ENCODE data around the gene CBY1.

The CBY1 gene

DNA sequence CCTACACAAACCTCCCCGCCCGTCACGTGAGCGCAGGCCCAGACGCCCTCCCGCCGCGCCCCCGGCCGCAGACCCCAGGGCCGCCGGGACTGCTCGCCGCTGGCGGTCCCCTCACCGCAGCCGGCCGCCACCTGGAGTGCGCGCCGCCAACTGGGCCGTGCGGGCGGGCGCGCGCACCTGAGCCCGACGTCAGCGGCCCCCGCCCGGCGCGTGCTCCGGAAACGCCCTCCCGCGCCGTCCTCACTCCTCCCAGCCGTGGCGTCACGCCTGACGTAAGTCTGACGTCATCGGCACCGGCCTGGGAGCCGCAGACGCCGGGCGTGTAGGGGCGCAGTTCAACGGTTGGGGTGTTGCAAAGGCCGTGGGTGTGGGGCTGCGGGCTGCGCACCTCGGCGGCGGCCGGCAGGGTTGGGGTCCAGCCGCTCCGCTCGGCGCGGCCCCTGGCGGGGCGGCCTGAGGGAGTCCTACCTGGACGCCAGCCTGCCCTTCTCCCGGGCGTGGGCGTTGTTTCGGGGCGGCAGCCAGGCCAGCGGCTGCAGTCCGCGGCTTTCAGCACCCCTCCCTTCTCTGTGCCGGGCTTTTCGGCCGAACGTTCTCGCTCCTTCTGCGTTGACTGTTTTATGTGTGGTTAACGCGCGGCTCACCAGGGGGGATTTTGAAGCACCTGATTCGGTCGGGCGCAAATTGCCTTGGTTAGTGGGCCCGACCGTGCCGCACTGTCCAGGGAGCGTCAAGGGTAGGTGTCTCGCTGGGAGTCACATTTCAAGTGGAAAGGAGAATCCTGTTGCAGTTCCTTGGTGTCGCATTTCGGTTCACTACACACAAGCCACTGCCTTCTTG, 44.6 kb downstream of the CBY1 start, which contains the start of gene JOSD1:
Gene JOSD1 (minus strand): TSS at position 155 of the 840 bp plus-strand sequence. CDS start 956 bp downstream, outside the sequence.
- peak; percentile 92 for DNase-seq (ENCODE audit: low spot score)

GRCh38 chr22:38704654-38705234, 48.3 kb downstream of the CBY1 start:
- DNase-seq (ENCODE audit: low spot score) = no peak

DNA sequence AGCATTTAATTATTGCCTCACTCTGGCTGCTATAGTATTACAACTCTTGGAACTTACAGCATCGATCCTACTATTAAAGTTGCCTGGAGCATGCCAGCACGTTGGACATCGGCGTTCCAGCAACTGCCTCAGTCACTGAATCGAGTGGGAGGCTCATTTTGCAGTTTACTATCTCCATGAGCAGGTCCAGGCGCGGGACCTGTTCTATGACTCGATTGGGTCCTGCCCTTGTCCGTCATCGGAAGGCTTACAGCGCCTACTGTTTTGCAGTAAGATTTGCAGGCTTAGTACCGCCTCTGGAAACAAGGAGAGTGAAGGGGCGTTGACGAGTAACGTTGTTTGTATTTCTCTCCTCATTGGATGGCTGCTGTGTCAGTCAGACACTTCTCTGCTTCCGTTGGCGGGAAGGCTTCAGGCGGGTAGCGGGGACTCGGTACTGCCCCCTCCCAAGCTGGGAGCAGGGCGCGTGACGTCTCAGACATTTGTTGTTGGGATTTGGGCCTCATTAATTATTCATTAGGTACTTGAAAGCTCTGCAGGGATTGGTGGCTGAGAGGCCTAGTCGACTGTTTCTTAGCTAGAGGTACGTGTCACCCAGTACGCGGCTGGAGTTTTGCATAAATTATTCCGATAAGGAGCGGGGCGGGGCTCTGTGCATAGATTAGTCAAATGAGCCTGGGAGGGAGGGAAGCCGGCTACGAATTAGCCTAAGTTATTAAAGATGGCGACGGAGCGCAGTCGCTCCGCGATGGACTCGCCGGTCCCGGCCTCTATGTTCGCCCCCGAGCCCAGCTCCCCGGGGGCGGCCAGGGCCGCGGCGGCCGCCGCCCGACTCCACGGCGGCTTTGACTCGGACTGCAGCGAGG, 49.0 kb downstream of the CBY1 start, which contains the start of gene GTPBP1:
Gene GTPBP1 (plus strand): TSS at position 710 of the 866 bp plus-strand sequence. CDS start 12 bp downstream, at position 722.
- DNase-seq (ENCODE audit: low spot score) = peak; percentile 100

GRCh38 chr22:38706101-38706900, 49.9 kb downstream of the CBY1 start:
- no peak for DNase-seq (ENCODE audit: low spot score)

DNA sequence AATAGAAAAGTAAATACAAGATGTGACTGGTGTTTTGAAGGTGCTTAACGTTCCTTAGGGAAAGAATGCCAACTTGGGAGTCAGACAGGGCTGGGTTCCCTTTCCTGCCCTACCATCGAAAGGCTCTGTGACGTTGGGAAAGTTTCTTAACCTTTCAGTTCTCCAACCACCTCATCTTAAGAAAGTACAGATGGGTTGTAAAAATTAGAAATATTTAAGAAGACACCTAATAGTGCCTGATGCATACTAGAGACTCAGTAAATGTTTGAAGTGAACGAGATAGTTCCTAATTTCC, 50.4 kb downstream of the CBY1 start:
- DNase-seq (ENCODE audit: low spot score) = no peak

DNA sequence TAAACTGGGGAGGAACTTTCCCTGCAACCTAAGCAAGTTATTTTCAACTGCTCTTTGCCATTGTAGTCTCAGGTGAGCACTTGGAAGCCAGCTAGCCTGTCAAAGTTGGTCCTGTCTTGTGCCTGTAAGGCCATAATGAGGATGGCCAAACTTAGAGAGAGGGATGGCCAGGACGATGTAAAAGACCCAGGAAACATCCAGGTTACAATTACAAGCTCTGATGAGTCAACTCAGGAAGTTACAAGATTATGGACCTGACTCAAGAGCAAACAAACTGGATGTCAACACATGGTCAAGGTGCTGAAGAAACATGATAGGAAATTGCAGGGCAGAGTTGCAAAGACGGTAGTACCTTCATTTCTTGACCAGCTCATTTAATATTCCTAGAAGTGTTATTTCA, 50.9 kb downstream of the CBY1 start:
- no peak for DNase-seq (ENCODE audit: low spot score)

- DNase-seq (ENCODE audit: low spot score) = no peak
Observed at GRCh38 chr22:38707984-38708383, 51.5 kb downstream of the CBY1 start.

DNA sequence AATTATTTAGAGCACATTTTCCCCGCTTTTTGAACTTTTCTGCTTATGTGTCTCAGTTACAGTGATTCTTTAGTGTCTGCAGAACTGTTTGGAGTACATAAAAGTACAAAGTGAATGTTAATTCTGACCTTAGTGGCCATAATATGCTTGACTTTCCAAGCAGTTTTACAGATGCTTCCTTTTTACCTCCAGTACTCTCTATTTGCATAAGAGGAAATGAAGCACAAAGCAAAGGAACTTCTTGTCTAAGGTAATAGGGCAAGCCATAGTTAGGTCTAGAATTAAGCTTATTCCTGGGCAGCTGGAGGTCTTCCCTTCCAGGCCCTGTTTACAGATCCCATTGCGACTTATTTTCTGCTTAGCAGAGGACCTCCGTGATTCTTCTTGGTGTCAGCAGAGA, 52.9 kb downstream of the CBY1 start:
- DNase-seq (ENCODE audit: low spot score) = no peak

GRCh38 chr22:38710351-38710750, 53.9 kb downstream of the CBY1 start:
- no peak for DNase-seq (ENCODE audit: low spot score)

GRCh38 chr22:38710866-38711265, 54.4 kb downstream of the CBY1 start:
- no peak for DNase-seq (ENCODE audit: low spot score)

GRCh38 chr22:38712486-38713207, 56.2 kb downstream of the CBY1 start:
- no peak for DNase-seq (ENCODE audit: low spot score)

DNA sequence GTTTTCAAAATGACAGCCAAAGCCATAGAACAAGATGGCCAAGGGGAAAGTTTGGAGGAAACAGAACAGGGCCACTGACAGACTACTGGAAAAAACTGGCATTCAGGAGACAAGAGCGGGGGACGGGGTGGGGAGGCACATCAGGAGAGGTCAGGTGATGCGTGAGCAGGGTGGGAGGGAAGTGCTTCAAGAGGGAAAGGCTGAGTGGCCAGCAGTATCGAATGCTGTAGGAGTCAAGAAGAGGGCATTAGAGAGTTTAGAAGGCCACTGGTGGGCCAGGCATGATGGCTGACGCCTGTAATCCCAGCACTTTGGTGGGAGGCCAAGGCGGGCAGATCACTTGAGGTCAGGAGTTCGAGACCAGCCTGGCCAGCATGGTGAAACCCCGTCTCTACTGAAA, 57.5 kb downstream of the CBY1 start:
- DNase-seq (ENCODE audit: low spot score) = no peak

DNA sequence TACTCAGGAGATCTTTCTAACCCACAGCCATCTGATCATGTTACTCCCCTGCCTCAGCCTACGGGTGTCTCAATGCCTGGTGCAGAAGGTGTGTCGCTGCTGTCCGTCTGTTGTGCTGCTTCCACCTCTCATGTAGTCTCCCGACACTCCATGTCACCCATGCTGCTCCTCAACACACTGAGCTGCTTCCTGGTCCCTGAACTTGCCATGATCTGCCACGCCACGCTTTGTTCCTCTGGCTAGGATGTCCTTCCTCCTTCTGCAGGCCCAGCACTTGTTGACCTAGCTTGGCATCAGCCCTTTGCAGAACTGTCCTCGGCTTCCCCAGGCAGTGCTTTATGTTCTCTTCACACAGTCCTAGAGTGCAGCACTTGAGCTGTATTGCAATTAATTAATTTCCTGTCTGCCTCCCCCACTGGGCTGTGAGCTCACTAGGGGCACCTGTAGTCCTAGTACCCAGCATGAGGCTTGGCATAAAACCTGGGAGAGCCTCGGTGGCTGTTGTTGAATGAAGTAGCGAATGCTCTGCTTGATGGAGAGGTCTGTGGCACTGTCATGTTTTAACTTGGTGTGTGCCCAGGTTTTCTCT, 58.8 kb downstream of the CBY1 start:
- no peak for DNase-seq (ENCODE audit: low spot score)

GRCh38 chr22:38715852-38716251, 59.4 kb downstream of the CBY1 start:
- no peak for DNase-seq (ENCODE audit: low spot score)

- no peak for DNase-seq (ENCODE audit: low spot score)
Observed at GRCh38 chr22:38716271-38716670, 59.8 kb downstream of the CBY1 start.

DNA sequence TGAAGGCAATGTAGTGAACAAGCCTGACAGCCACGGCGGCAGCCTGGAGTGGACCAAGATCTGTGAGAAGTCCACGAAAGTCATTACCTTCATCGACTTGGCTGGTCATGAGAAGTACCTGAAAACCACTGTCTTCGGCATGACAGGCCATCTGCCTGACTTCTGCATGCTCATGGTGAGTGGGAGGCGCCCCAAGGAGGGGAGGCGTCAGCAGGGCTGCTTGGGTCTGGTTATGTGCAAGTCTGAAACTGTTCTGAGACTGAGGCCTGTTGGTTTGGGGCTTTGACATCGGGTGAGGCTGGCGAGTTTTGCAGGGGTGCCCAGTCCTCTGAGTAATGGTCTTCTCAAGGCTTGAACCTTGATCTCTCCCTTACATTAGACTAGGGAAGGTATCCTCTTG, 60.4 kb downstream of the CBY1 start:
- no peak for DNase-seq (ENCODE audit: low spot score)

GRCh38 chr22:38717244-38717643, 60.8 kb downstream of the CBY1 start:
- DNase-seq (ENCODE audit: low spot score) = no peak

DNA sequence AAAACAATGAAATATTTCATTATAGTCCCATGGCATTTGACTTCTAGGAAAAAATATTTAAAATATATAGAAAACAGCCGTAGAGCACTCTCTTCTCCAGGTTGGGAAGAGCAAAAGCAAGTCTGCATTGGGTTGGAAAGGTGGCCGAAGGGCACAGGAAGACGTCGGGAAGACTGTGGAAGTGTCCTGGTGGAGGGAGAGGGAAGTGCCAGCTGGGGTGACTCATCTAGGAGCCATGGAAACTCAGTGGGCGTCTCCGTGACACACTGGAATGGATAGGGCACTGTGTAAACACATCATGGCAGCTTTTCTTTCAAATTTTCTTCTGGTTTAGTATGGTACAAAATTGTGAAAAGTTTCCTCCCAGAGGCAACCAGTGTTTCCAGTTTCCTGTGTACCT, 62.0 kb downstream of the CBY1 start:
- no peak for DNase-seq (ENCODE audit: low spot score)

DNA sequence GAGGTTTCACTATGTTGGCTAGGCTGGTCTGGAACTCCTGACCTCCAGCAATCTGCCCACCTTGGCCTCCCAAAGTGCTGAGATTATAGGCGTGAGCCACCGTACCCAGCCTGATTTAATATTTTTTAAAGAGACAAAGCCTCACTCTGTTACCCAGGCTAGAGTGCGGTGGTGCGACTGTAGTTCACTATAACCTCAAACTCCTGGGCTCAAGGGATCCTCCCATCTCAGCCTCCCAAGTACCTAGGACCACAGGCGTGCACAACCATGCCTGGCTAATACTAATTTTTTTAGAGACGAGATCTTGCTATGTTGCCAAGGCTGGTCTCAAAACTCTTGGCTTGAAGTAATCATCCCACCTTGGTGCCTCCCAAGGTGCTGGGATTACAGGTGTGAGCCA, 62.8 kb downstream of the CBY1 start:
- no peak for DNase-seq (ENCODE audit: low spot score)

DNA sequence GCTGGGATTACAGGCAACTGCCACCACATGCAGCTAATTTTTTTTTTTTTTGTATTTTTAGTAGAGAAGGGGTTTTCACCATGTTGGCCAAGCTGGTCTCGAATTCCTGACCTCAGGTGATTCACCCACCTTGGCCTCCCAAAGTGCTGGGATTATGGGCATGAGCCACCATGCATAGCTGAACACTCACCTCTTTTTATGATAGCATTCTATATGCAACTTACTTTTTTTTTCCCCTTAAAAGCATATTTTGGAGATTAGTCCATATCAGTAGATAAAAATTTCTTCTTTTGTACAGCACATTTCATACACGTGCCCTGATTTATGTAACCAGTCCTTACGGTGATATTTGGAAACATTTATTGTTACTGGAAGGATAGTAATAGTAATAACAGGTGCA, 63.9 kb downstream of the CBY1 start:
- no peak for DNase-seq (ENCODE audit: low spot score)
